ENCODE measurements around the gene SLC40A1. TPM values are rescaled to one million over a fixed set of nuclear protein-coding genes. Genes with fewer than 3 reads are reported as not detected.

Gene SLC40A1
- total RNA-seq, 6 experiments from 2014 or later, result 101 to 289 (median 134) TPM

DNA sequence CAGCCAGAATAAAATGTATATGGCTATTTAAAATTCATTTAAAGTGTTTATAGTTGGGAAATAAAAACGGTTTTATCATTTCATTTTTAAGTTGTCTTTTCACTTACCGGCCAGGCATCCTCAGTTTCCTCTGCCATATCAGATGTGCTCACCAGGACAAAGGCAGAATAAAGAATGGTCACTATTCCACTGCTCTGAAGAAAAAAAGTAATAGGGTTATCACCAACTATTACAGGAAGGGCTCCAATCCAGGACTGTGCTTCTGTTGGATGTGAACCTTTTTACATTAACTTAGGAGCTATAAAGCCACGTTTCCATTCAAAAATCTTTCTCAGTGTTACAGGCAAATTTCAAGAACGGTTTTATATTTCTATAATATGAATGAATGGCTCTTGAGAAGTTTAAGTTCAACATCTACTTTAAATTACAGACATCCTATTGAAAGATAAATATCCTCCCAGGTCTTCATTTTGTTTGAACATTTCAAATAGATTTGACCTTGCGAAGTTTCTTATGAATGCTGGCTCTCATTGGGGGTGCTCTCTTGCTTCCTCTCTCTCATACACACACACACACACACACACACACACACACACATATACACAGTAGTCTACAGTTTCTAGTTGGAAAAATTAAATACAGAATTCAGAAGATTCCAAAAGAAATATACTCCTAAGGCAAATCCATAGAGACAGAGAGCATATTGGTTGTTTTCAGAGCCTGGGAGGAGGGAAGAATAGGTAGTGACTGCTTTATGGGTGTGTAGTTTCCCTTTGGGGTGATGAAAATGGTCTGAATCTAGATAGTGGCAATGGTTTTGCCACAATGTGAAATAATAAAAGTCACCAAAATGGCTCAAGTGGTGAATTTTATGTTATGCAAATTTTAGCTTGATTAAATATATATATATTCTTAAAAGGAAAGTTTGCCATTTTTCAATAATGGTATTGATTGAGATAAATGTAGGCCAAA lies 2.9 kb upstream of the SLC40A1 start:
- no peak for DNase-seq
- Histone ChIP-seq H3K27me3 (no peaks in the 10 kb centered on the region), H3K27ac (peak overlapping the region in 1 of 3 donors; percentile 3), H3K4me3 (no peak overlapping the region), H3K36me3 (no peaks in the 10 kb centered on the region), H3K9me3 (no peaks in the 10 kb centered on the region), H3K4me1 (peaks cover 0 to 17% (median 0%) of the 10 kb centered on the region in 4 donors)
- TF ChIP-seq, protein P1, sequence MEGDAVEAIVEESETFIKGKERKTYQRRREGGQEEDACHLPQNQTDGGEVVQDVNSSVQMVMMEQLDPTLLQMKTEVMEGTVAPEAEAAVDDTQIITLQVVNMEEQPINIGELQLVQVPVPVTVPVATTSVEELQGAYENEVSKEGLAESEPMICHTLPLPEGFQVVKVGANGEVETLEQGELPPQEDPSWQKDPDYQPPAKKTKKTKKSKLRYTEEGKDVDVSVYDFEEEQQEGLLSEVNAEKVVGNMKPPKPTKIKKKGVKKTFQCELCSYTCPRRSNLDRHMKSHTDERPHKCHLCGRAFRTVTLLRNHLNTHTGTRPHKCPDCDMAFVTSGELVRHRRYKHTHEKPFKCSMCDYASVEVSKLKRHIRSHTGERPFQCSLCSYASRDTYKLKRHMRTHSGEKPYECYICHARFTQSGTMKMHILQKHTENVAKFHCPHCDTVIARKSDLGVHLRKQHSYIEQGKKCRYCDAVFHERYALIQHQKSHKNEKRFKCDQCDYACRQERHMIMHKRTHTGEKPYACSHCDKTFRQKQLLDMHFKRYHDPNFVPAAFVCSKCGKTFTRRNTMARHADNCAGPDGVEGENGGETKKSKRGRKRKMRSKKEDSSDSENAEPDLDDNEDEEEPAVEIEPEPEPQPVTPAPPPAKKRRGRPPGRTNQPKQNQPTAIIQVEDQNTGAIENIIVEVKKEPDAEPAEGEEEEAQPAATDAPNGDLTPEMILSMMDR (IDR thresholded peaks at IDR 0.05), result no peak
- no peak for TF ChIP-seq POLR2A (IDR thresholded peaks at IDR 0.05)
- 71% methylated on average over 5 of the region's 5 CpGs for WGBS (ENCODE audit: insufficient coverage, low coverage, low lambda C conversion rate, missing lambda C conversion rate)
- intact Hi-C loops (cut with DNase I), result no loop called here
- no peak for ATAC-seq

- intact Hi-C loops (cut with DNase I), result no loop called here
- Histone ChIP-seq H3K4me1 (peaks cover 0 to 22% (median 0%) of the 10 kb centered on the region in 4 donors), H3K4me3 (no peak overlapping the region), H3K36me3 (peaks cover 0 to 3% (median 0%) of the 10 kb centered on the region in 4 donors), H3K27ac (peak overlapping the region in 2 of 3 donors; percentile 3 to 29), H3K9me3 (no peaks in the 10 kb centered on the region), H3K27me3 (no peaks in the 10 kb centered on the region)
- no peak for DNase-seq
- no peak for TF ChIP-seq POLR2A (IDR thresholded peaks at IDR 0.05)
- TF ChIP-seq, protein P1 (IDR thresholded peaks at IDR 0.05), result no peak
- ATAC-seq, result no peak
- 78% methylated on average over 2 of the region's 2 CpGs for WGBS (ENCODE audit: insufficient coverage, low coverage, low lambda C conversion rate, missing lambda C conversion rate)
Observed at GRCh38 chr2:189582809-189583192, 2.2 kb upstream of the SLC40A1 start.

DNA sequence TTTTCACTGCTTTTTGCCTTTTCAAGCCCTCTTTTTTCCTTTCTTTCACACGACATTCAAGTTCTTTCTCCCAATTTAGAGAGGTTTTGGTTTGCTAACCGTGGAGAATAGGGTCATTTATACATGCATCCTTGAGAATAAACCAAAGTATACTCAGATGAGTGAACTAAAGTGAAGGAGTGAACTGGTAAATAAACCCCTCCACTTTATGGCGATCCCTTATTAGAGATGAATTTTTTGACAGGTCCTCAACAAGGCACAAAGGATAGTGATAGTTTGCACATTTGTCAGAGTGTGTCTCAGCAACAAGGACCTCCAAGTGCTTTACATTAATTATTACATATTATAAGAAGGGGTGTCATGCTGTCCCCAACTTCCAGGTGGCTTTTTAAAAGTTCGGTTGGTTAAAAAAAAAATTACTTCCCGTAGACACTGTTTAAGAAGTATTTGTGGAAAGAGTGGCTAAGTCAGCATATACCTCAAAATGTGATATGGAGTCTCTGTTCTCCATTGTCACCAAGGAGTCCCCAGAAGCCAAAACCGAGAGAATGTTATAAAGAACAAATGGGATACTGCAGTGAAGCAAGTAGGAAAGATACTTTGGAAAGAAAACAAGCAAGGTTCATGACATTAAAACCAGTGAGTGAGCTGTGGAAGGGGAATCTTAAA lies 1.7 kb upstream of the SLC40A1 start:
- intact Hi-C loops (cut with DNase I), result no loop called here
- no peak for ATAC-seq
- Histone ChIP-seq H3K9me3 (no peaks in the 10 kb centered on the region), H3K27me3 (no peaks in the 10 kb centered on the region), H3K4me3 (no peak overlapping the region), H3K4me1 (peaks cover 0 to 27% (median under 1%) of the 10 kb centered on the region in 4 donors), H3K36me3 (peaks cover 0 to 8% (median 0%) of the 10 kb centered on the region in 4 donors), H3K27ac (peak overlapping the region; percentile 3 to 29 (median 29))
- 64% methylated on average over 6 of the region's 6 CpGs for WGBS (ENCODE audit: insufficient coverage, low coverage, low lambda C conversion rate, missing lambda C conversion rate)
- TF ChIP-seq, protein P1 (IDR thresholded peaks at IDR 0.05), result no peak
- no peak for TF ChIP-seq POLR2A (IDR thresholded peaks at IDR 0.05)
- DNase-seq, result no peak

- TF ChIP-seq, protein P1 (IDR thresholded peaks at IDR 0.05), result no peak
- TF ChIP-seq POLR2A (IDR thresholded peaks at IDR 0.05), result no peak
- peaks cover 0 to 10% (median 0%) of the 10 kb centered on the region in 4 donors for H3K36me3 ChIP-seq
- DNase-seq (peak; percentile 24 to 61 (median 56)), ATAC-seq (peak; percentile 5 to 41 (median 9))
- H3K27ac ChIP-seq, result peak overlapping the region; percentile 79 to 91 (median 88)
- 9% methylated on average over 8 of the region's 22 CpGs for WGBS (ENCODE audit: insufficient coverage, low coverage, low lambda C conversion rate, missing lambda C conversion rate)
- intact Hi-C loops (cut with DNase I), result no loop called here
- H3K4me1 ChIP-seq, result peaks cover 0 to 35% (median 3%) of the 10 kb centered on the region in 4 donors
- no peaks in the 10 kb centered on the region for H3K27me3 ChIP-seq
- H3K4me3 ChIP-seq, result peak overlapping the region; percentile 51 to 82 (median 72)
- H3K9me3 ChIP-seq, result no peaks in the 10 kb centered on the region
Observed at GRCh38 chr2:189581354-189582139, 961 bp upstream of the SLC40A1 start.
